ENCODE measurements around the gene KCNJ15.

DNA sequence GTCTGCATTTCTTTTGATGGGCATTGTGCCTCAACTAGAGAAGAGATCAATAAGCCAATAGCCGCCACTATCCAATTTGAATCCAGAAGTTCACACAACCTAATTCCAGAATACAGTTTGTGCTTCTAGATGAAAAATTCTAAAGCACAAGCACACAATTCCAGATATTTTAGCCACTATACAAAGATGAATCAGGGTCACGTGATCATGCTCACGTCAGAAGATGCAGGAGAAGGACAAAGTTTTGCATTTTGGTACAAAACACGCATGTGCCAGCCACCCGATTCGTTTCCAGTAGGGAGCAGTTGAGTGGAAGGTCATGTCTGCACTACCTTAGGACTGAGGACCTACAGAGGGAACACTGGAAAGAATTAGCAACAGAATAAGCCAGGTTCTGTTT lies 3.6 kb downstream of the KCNJ15 start:
- TF ChIP-seq, protein P1, sequence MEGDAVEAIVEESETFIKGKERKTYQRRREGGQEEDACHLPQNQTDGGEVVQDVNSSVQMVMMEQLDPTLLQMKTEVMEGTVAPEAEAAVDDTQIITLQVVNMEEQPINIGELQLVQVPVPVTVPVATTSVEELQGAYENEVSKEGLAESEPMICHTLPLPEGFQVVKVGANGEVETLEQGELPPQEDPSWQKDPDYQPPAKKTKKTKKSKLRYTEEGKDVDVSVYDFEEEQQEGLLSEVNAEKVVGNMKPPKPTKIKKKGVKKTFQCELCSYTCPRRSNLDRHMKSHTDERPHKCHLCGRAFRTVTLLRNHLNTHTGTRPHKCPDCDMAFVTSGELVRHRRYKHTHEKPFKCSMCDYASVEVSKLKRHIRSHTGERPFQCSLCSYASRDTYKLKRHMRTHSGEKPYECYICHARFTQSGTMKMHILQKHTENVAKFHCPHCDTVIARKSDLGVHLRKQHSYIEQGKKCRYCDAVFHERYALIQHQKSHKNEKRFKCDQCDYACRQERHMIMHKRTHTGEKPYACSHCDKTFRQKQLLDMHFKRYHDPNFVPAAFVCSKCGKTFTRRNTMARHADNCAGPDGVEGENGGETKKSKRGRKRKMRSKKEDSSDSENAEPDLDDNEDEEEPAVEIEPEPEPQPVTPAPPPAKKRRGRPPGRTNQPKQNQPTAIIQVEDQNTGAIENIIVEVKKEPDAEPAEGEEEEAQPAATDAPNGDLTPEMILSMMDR (IDR thresholded peaks at IDR 0.05; ENCODE audit: poor library complexity, severe bottlenecking): no peak
- TF ChIP-seq POLR2AphosphoS5 (IDR thresholded peaks at IDR 0.05): no peak
- no peak for TF ChIP-seq RAD21 (conservative IDR thresholded peaks at IDR 0.05)
- TF ChIP-seq EZH2 (IDR thresholded peaks at IDR 0.05; ENCODE audit: borderline replicate concordance, insufficient read depth, low read length, poor library complexity, severe bottlenecking): no peak
